Measurements from ENCODE around the gene MYO5B. TPM values are rescaled to one million over a fixed set of nuclear protein-coding genes. Genes with fewer than 3 reads are reported as not detected.
A peak's percentile ranks its signal among the peaks of the same experiment; 100 is the strongest.
"Not testable (repeated sequence)": the region's sequence is repeated elsewhere in the genome, so short reads cannot be mapped to it uniquely, and the experiment has no call there.

The MYO5B gene
- 0.38 and 0.42 TPM in 2 replicates for polyA plus RNA-seq
- polyA minus RNA-seq: 0.73 and 1.3 TPM in 2 replicates

GRCh38 chr18:50194631-50195532 is at the start of gene MYO5B:
MYO5B (minus strand) TSS chr18:50195147; CDS start chr18:50194793, 354 bp downstream.
- H2AFZ ChIP-seq (ENCODE audit: low read depth, low read length): no peak within 1 kb of the TSS
- H3F3A ChIP-seq (ENCODE audit: insufficient read depth, low read length, poor library complexity, severe bottlenecking): no peaks in the 10 kb centered on the region
- H3K79me2 ChIP-seq (replicated peaks; ENCODE audit: insufficient read depth, low read length): no peaks in the 10 kb centered on the region
- no peaks in the 10 kb centered on the region for H3K9me2 ChIP-seq (ENCODE audit: insufficient read depth, low read length)
- H3K9me3 ChIP-seq (ENCODE audit: low read length): no peaks in the 10 kb centered on the region
- H3K27ac ChIP-seq (ENCODE audit: low read length): no peak within 1 kb of the TSS
- no peaks in the 10 kb centered on the region for H3K36me3 ChIP-seq (ENCODE audit: insufficient read depth, low read length)
- H3K9ac ChIP-seq (ENCODE audit: low read length): peak within 1 kb of the TSS; percentile 30
- H4K20me1 ChIP-seq (ENCODE audit: insufficient read depth): no peaks in the 10 kb centered on the region
- TF ChIP-seq, protein P1, sequence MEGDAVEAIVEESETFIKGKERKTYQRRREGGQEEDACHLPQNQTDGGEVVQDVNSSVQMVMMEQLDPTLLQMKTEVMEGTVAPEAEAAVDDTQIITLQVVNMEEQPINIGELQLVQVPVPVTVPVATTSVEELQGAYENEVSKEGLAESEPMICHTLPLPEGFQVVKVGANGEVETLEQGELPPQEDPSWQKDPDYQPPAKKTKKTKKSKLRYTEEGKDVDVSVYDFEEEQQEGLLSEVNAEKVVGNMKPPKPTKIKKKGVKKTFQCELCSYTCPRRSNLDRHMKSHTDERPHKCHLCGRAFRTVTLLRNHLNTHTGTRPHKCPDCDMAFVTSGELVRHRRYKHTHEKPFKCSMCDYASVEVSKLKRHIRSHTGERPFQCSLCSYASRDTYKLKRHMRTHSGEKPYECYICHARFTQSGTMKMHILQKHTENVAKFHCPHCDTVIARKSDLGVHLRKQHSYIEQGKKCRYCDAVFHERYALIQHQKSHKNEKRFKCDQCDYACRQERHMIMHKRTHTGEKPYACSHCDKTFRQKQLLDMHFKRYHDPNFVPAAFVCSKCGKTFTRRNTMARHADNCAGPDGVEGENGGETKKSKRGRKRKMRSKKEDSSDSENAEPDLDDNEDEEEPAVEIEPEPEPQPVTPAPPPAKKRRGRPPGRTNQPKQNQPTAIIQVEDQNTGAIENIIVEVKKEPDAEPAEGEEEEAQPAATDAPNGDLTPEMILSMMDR (IDR thresholded peaks at IDR 0.05; ENCODE audit: poor library complexity, severe bottlenecking): peak; percentile 80
- TF ChIP-seq EZH2 (IDR thresholded peaks at IDR 0.05; ENCODE audit: borderline replicate concordance, insufficient read depth, low read length, poor library complexity, severe bottlenecking): no peak
- TF ChIP-seq, protein P2, sequence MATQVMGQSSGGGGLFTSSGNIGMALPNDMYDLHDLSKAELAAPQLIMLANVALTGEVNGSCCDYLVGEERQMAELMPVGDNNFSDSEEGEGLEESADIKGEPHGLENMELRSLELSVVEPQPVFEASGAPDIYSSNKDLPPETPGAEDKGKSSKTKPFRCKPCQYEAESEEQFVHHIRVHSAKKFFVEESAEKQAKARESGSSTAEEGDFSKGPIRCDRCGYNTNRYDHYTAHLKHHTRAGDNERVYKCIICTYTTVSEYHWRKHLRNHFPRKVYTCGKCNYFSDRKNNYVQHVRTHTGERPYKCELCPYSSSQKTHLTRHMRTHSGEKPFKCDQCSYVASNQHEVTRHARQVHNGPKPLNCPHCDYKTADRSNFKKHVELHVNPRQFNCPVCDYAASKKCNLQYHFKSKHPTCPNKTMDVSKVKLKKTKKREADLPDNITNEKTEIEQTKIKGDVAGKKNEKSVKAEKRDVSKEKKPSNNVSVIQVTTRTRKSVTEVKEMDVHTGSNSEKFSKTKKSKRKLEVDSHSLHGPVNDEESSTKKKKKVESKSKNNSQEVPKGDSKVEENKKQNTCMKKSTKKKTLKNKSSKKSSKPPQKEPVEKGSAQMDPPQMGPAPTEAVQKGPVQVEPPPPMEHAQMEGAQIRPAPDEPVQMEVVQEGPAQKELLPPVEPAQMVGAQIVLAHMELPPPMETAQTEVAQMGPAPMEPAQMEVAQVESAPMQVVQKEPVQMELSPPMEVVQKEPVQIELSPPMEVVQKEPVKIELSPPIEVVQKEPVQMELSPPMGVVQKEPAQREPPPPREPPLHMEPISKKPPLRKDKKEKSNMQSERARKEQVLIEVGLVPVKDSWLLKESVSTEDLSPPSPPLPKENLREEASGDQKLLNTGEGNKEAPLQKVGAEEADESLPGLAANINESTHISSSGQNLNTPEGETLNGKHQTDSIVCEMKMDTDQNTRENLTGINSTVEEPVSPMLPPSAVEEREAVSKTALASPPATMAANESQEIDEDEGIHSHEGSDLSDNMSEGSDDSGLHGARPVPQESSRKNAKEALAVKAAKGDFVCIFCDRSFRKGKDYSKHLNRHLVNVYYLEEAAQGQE (IDR thresholded peaks at IDR 0.05; ENCODE audit: borderline replicate concordance): no peak
- TF ChIP-seq TAF1 (IDR thresholded peaks at IDR 0.05; ENCODE audit: low read depth): no peak
- no peak for TF ChIP-seq POLR2AphosphoS5 (IDR thresholded peaks at IDR 0.05)
- peak; percentile 72 for TF ChIP-seq RAD21 (conservative IDR thresholded peaks at IDR 0.05)
- TF ChIP-seq MXI1 (conservative IDR thresholded peaks at IDR 0.05; ENCODE audit: poor library complexity, severe bottlenecking): peak; percentile 32
- peak; percentile 75 for TF ChIP-seq SMC3 (conservative IDR thresholded peaks at IDR 0.05; ENCODE audit: poor library complexity)
- no peak for TF ChIP-seq EP300 (conservative IDR thresholded peaks at IDR 0.05; ENCODE audit: poor library complexity, severe bottlenecking)
- H3K4me2 ChIP-seq (ENCODE audit: low read length): no peak within 1 kb of the TSS
- peaks cover 60% of the 10 kb centered on the region for H3K27me3 ChIP-seq (ENCODE audit: insufficient read depth, low read depth, low read length)
- peak within 1 kb of the TSS; percentile 66 for H3K4me3 ChIP-seq (ENCODE audit: low read length)

DNA sequence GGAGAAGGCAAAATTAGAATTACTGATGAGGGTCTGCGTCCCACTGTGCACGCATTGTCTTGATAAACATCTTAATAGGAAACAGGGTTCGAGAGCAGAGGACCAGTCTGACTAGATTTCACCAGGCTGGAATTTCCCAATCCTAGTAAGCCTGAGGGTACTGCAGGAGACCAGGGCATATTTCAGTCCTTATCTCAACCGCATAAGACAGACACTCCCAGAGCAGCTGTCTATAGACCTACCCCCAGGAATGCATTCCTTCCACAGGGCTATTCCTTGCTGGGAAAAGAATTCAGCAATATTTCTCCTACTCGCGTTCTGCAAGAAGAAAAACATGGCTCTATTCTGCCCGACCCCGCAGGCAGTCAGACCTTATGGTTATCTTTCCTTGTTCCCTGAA is 46.8 kb upstream of the MYO5B start:
- not testable (repeated sequence) for H3K4me3 ChIP-seq (ENCODE audit: low read length); H3K9ac ChIP-seq (ENCODE audit: low read length); H2AFZ ChIP-seq (ENCODE audit: low read depth, low read length)

More for the DNA sequence above, 46.8 kb upstream of the MYO5B start:
- not testable (repeated sequence) for H3K9me2 ChIP-seq (ENCODE audit: insufficient read depth, low read length); H3K9me3 ChIP-seq (ENCODE audit: low read length); H3K4me2 ChIP-seq (ENCODE audit: low read length); H3K36me3 ChIP-seq (ENCODE audit: insufficient read depth, low read length); H3K27ac ChIP-seq (ENCODE audit: low read length); H3F3A ChIP-seq (ENCODE audit: insufficient read depth, low read length, poor library complexity, severe bottlenecking); H3K79me2 ChIP-seq (replicated peaks; ENCODE audit: insufficient read depth, low read length); H3K27me3 ChIP-seq (ENCODE audit: insufficient read depth, low read depth, low read length); H4K20me1 ChIP-seq (ENCODE audit: insufficient read depth)
